Hepatocyte (in vitro differentiated cells): ENCODE data around the gene CCDC24. TPM values are rescaled to one million over a fixed set of nuclear protein-coding genes. Genes with fewer than 3 reads are reported as not detected.

Source experiments
- DNase-seq: peaks from one replicate; pipeline ENCODE4 v3.0.0-alpha.2; 2016; ENCODE audit warnings: low spot score
- H2AFZ ChIP-seq: fragments of 200-600 bp; sonication (generic); 2 replicates; pipeline ENCODE4 v1.6.0; 2016; ENCODE audit warnings: antibody characterized with exemption, mild to moderate bottlenecking
- H3K27ac ChIP-seq: fragments of 200-600 bp; sonication (generic); 2 replicates; pipeline ENCODE4 v1.5.1; 2016; ENCODE audit warnings: mild to moderate bottlenecking
- H3K27me3 ChIP-seq: fragments of 200-600 bp; sonication (generic); 2 replicates; pipeline ENCODE4 v1.6.1; 2016
- H3K36me3 ChIP-seq: fragments of 200-600 bp; sonication (generic); replicated peaks from 2 replicates; pipeline ENCODE4 v1.5.1; 2016; ENCODE audit warnings: low read depth; ENCODE audit not compliant: insufficient read depth
- H3K4me1 ChIP-seq: fragments of 200-600 bp; sonication (generic); 2 replicates; pipeline ENCODE4 v1.5.1; 2016; ENCODE audit warnings: mild to moderate bottlenecking, moderate library complexity; ENCODE audit not compliant: insufficient read depth
- H3K4me2 ChIP-seq: fragments of 200-600 bp; sonication (generic); 2 replicates; pipeline ENCODE4 v1.6.0; 2016
- H3K4me3 ChIP-seq: fragments of 200-600 bp; sonication (generic); 2 replicates; pipeline ENCODE4 v1.5.1; 2016; ENCODE audit warnings: mild to moderate bottlenecking
- H3K79me2 ChIP-seq: fragments of 200-600 bp; sonication (generic); 2 replicates; pipeline ENCODE4 v1.6.0; 2017; ENCODE audit warnings: mild to moderate bottlenecking
- H3K9me2 ChIP-seq: fragments of 200-600 bp; sonication (generic); replicated peaks from 2 replicates; pipeline ENCODE4 v1.6.0; 2017; ENCODE audit warnings: mild to moderate bottlenecking; ENCODE audit not compliant: insufficient read depth
- H3K9me3 ChIP-seq: fragments of 200-600 bp; sonication (generic); 2 replicates; pipeline ENCODE4 v1.5.1; 2016; ENCODE audit warnings: low read depth, mild to moderate bottlenecking
- H4K20me1 ChIP-seq: fragments of 200-600 bp; sonication (generic); 2 replicates; pipeline ENCODE4 v1.6.0; 2016; ENCODE audit warnings: mild to moderate bottlenecking; ENCODE audit not compliant: insufficient read depth, poor library complexity, severe bottlenecking
- EZH2 ChIP-seq: fragments of 200-600 bp; sonication (generic); IDR thresholded peaks from 2 replicates; pipeline ENCODE4 v1.6.1; 2016; ENCODE audit warnings: antibody characterized with exemption, mild to moderate bottlenecking, borderline replicate concordance
- EZH2phosphoT487 ChIP-seq: fragments of 200-600 bp; sonication (generic); IDR thresholded peaks from one replicate; pipeline ENCODE4 v1.6.1; 2018; ENCODE audit warnings: antibody characterized with exemption, mild to moderate bottlenecking, low read depth, moderate library complexity; ENCODE audit not compliant: unreplicated experiment, severe bottlenecking
- WGBS: methylation state at CpG from one replicate; pipeline ENCODE4 v1.1.6; 2016; ENCODE audit warnings: low lambda C conversion rate; ENCODE audit errors: missing lambda C conversion rate; 5-methylcytosine and 5-hydroxymethylcytosine counted together
- polyA plus RNA-seq: library from polyadenylated mRNA; unstranded; fragments of >200 nt; fragmentation: Nextera tagmentation; extraction: Ambion mirVana; gene quantifications from 2 replicates; pipeline ENCODE4 v1.2.1, GENCODE V29; 2016
- total RNA-seq: library from RNA; depleted of rRNA; stranded (reverse); fragments of >200 nt; gene quantifications from 2 replicates; pipeline ENCODE4 v1.2.3, GENCODE V29; 2014
- TF ChIP-seq, protein P1 (sequence below): fragments of 200-600 bp; sonication (generic); IDR thresholded peaks from 2 replicates; pipeline ENCODE4 v1.5.1; 2016; ENCODE audit warnings: antibody characterized with exemption, mild to moderate bottlenecking; ENCODE audit not compliant: poor library complexity

Gene CCDC24
- total and polyA plus RNA-seq, 2 experiments from 2014 or later = 13.2 to 23.7 TPM

DNA sequence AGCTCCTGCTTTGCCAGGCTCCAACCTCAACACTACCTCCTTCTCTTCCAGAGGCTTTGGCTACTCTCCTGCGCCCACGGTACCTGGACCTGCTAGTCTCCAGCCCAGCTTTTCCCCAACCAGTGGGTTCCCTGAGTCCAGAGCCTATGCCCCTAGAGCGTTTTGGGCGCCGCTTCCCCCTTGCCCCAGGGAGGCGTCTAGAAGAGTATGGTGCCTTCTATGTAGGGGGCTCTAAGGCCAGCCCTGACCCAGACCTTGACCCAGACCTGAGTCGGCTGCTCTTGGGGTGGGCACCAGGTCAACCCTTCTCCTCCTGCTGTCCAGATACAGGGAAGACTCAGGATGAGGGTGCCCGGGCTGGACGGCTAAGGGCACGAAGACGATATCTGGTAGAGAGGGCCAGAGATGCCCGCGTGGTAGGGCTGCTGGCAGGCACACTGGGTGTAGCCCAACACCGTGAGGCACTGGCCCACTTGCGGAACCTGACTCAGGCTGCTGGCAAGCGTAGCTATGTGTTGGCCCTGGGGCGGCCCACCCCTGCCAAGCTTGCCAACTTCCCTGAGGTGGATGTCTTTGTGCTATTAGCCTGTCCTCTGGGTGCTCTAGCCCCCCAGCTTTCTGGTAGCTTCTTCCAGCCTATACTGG lies 19.9 kb upstream of the CCDC24 start:
- H2AFZ ChIP-seq = no peak overlapping the region
- peaks cover 26% of the 10 kb centered on the region for H3K79me2 ChIP-seq
- 95% methylated on average over 17 of the region's 17 CpGs for WGBS
- peaks cover 11% of the 10 kb centered on the region for H4K20me1 ChIP-seq
- H3K27me3 ChIP-seq = no peaks in the 10 kb centered on the region
- H3K4me3 ChIP-seq = no peak overlapping the region
- no peak for DNase-seq
- TF ChIP-seq, protein P1, sequence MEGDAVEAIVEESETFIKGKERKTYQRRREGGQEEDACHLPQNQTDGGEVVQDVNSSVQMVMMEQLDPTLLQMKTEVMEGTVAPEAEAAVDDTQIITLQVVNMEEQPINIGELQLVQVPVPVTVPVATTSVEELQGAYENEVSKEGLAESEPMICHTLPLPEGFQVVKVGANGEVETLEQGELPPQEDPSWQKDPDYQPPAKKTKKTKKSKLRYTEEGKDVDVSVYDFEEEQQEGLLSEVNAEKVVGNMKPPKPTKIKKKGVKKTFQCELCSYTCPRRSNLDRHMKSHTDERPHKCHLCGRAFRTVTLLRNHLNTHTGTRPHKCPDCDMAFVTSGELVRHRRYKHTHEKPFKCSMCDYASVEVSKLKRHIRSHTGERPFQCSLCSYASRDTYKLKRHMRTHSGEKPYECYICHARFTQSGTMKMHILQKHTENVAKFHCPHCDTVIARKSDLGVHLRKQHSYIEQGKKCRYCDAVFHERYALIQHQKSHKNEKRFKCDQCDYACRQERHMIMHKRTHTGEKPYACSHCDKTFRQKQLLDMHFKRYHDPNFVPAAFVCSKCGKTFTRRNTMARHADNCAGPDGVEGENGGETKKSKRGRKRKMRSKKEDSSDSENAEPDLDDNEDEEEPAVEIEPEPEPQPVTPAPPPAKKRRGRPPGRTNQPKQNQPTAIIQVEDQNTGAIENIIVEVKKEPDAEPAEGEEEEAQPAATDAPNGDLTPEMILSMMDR = no peak
- no peak for TF ChIP-seq EZH2phosphoT487
- TF ChIP-seq EZH2 = no peak
- H3K4me1 ChIP-seq = peaks cover 16% of the 10 kb centered on the region
- H3K27ac ChIP-seq = no peak overlapping the region
- no peaks in the 10 kb centered on the region for H3K9me2 ChIP-seq
- H3K9me3 ChIP-seq = no peaks in the 10 kb centered on the region
- no peak overlapping the region for H3K4me2 ChIP-seq
- no peaks in the 10 kb centered on the region for H3K36me3 ChIP-seq

DNA sequence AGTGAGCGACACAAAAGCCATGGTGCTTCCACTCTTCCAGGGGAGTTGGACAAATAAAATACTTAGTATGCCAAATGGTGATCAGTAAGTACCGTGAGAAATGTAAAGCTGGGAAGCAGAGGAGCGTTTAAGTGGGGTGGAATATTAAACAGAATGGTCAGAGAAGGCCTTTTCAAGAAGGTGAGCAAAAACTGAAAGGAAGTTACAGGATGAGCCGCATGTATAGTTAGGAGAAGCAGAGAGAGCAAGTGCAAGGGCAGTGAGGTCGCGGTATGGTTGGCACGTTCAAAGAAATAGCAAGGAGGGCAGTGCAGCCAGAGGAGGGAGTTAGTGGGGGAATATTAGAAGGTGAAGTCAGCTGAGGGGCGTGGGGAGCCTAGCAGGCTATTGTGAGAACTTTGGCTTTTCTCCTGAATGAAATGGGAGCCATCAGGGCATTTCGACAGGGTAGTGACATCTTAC lies 17.4 kb upstream of the CCDC24 start:
- no peaks in the 10 kb centered on the region for H3K27me3 ChIP-seq
- TF ChIP-seq, protein P1 = no peak
- TF ChIP-seq EZH2phosphoT487 = no peak
- TF ChIP-seq EZH2 = no peak
- no peaks in the 10 kb centered on the region for H3K9me3 ChIP-seq
- peaks cover 35% of the 10 kb centered on the region for H3K4me1 ChIP-seq
- H3K79me2 ChIP-seq = peaks cover 46% of the 10 kb centered on the region
- H3K27ac ChIP-seq = peak overlapping the region; percentile 97
- peak overlapping the region; percentile 97 for H2AFZ ChIP-seq
- H3K4me2 ChIP-seq = peak overlapping the region; percentile 93
- no peaks in the 10 kb centered on the region for H3K36me3 ChIP-seq
- 39% methylated on average over 9 of the region's 9 CpGs for WGBS
- peaks cover 30% of the 10 kb centered on the region for H4K20me1 ChIP-seq
- H3K4me3 ChIP-seq = peak overlapping the region; percentile 61
- H3K9me2 ChIP-seq = no peaks in the 10 kb centered on the region
- DNase-seq = no peak

DNA sequence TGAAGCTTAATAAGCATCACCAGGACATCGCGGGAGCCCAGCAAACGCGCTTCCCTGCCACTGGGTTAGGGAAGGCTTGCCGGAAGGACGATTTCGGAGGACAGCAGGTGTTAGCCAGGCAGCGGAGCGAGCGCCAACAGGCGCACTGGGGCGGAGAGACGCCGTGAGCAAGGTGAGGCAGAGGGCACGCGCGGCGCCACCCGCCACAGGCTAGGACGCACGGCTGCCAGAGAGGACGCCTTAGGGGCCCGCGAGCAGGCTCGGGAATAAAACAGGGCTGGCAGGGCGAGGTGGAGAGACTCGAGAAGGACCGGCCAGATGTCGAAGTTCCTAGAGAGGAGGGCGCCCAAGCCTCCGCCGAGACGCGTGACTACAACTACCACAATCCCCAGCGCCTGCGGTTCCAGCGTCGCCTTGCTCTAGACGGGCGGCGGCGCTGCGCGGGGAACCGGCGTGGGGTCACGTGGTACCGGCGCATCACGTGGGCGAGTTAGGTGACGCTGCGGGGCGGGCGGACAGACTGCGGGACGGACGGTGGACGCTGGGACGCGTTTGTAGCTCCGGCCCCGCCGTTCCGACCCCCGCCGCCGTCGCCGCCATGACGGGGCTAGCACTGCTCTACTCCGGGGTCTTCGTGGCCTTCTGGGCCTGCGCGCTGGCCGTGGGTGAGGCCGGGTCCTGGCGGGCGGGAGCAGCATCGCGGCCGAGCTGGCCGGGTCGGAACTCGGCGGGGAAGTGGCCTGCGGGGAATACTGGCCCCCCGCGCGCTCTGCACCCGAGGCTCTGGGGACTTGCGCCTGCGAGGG lies 16.8 kb upstream of the CCDC24 start, which contains the start of gene ATP6V0B:
ATP6V0B (plus strand) TSS at position 518 of the 806 bp plus-strand sequence; CDS start at position 599, 81 bp downstream.
- H3K79me2 ChIP-seq = peaks cover 50% of the 10 kb centered on the region
- TF ChIP-seq EZH2 (no peak), EZH2phosphoT487 (no peak)
- TF ChIP-seq, protein P1 = peak; percentile 1
- peak within 1 kb of the TSS; percentile 93 for H3K4me2 ChIP-seq

More for the DNA sequence above, 16.8 kb upstream of the CCDC24 start, which contains the start of gene ATP6V0B:
- Histone ChIP-seq H3K4me3 (peak within 1 kb of the TSS; percentile 89), H3K9me3 (no peaks in the 10 kb centered on the region), H3K4me1 (peaks cover 35% of the 10 kb centered on the region), H3K27ac (peak within 1 kb of the TSS; percentile 97), H3K9me2 (no peaks in the 10 kb centered on the region), H4K20me1 (peaks cover 30% of the 10 kb centered on the region), H2AFZ (peak within 1 kb of the TSS; percentile 97), H3K36me3 (no peaks in the 10 kb centered on the region), H3K27me3 (no peaks in the 10 kb centered on the region)
- peak; percentile 99 for DNase-seq
- under 1% methylated on average over 87 of the region's 93 CpGs for WGBS
